PC-9 (cell line): ENCODE data around the gene PDE11A. TPM values are rescaled to one million over a fixed set of nuclear protein-coding genes. Genes with fewer than 3 reads are reported as not detected.
"Not testable (repeated sequence)": the region's sequence is repeated elsewhere in the genome, so short reads cannot be mapped to it uniquely, and the experiment has no call there.

ENCODE experiments used
- BruUV-seq: library from RNA; stranded (reverse); fragments of 400-500 nt; replicated peaks from 2 replicates; lab custom pipeline; 2021; lab: Mats Ljungman, UMichigan
- CTCF ChIA-PET: fragments of 300-600 bp; sonication (Branson Sonifier 250); formaldehyde crosslinking; loops from one replicate; lab custom pipeline; 2022; ENCODE audit warnings: antibody characterized with exemption; lab: Charles Lee
- POLR2A ChIA-PET: fragments of 300-600 bp; sonication (Branson Sonifier 250); formaldehyde crosslinking; loops from one replicate; lab custom pipeline; 2022; ENCODE audit warnings: antibody characterized with exemption; ENCODE audit not compliant: unreplicated experiment; lab: Charles Lee
- DNase-seq, 2 experiments: peaks; one replicate each; pipeline versions ENCODE4 v3.0.0 to v3.0.0-alpha.2; 2015 to 2022; ENCODE audit warnings: mixed read lengths in 1 of 2
- H2AFZ ChIP-seq: fragments of 200-600 bp; sonication (generic); 2 replicates; pipeline ENCODE4 v1.8.1; 2017; ENCODE audit warnings: antibody characterized with exemption
- H3F3A ChIP-seq: fragments of 200-600 bp; sonication (generic); 2 replicates; pipeline ENCODE4 v1.8.1; 2017; ENCODE audit warnings: antibody characterized with exemption, mild to moderate bottlenecking, low read depth; ENCODE audit not compliant: insufficient read depth
- H3K27ac ChIP-seq: fragments of 200-600 bp; sonication (generic); 2 replicates; pipeline ENCODE4 v1.6.1; 2016; ENCODE audit warnings: mixed run types
- H3K27me3 ChIP-seq: fragments of 200-600 bp; sonication (generic); 2 replicates; pipeline ENCODE4 v1.6.1; 2016; ENCODE audit warnings: low read depth, mixed run types; ENCODE audit not compliant: insufficient read depth
- H3K36me3 ChIP-seq: fragments of 200-600 bp; sonication (generic); 2 replicates; pipeline ENCODE4 v1.6.1; 2016; ENCODE audit warnings: low read depth, mixed run types
- H3K4me1 ChIP-seq: fragments of 200-600 bp; sonication (generic); replicated peaks from 2 replicates; pipeline ENCODE4 v1.6.1; 2016; ENCODE audit warnings: mixed run types; ENCODE audit not compliant: insufficient read depth
- H3K4me2 ChIP-seq: fragments of 200-600 bp; sonication (generic); 2 replicates; pipeline ENCODE4 v1.6.1; 2017; ENCODE audit warnings: mixed run types
- H3K4me3 ChIP-seq: fragments of 200-600 bp; sonication (generic); 2 replicates; pipeline ENCODE4 v1.6.1; 2016; ENCODE audit warnings: mixed run types
- H3K79me2 ChIP-seq: fragments of 200-600 bp; sonication (generic); 2 replicates; pipeline ENCODE4 v1.6.1; 2017; ENCODE audit warnings: low read depth, mixed run types
- H3K9me2 ChIP-seq: fragments of 200-600 bp; sonication (generic); 2 replicates; pipeline ENCODE4 v1.8.1; 2017; ENCODE audit warnings: mild to moderate bottlenecking; ENCODE audit not compliant: insufficient read depth
- H3K9me3 ChIP-seq: fragments of 200-600 bp; sonication (generic); 2 replicates; pipeline ENCODE4 v1.8.1; 2016; ENCODE audit warnings: low read depth; ENCODE audit not compliant: insufficient read depth
- H4K20me1 ChIP-seq: fragments of 200-600 bp; sonication (generic); 2 replicates; pipeline ENCODE4 v1.8.1; 2017; ENCODE audit not compliant: insufficient read depth
- CTCF ChIP-seq: fragments of 200-600 bp; sonication (generic); conservative IDR thresholded peaks from 2 replicates; pipeline ENCODE4 v1.6.1; 2017; ENCODE audit warnings: mixed run types, antibody characterized with exemption, mild to moderate bottlenecking, moderate library complexity
- EZH2 ChIP-seq: fragments of 200-600 bp; sonication (generic); IDR thresholded peaks from 2 replicates; pipeline ENCODE4 v1.8.0; 2017; ENCODE audit warnings: antibody characterized with exemption, low read depth
- intact Hi-C: fragments of 100-400 bp; cut with micrococcal nuclease; formaldehyde crosslinking; loops from one replicate; pipeline ENCODE4 v1.10.0; 2022; ENCODE audit not compliant: unreplicated experiment
- total RNA-seq: library from RNA; stranded (reverse); gene quantifications from 2 replicates; pipeline ENCODE4 v1.2.3, GENCODE V29; 2021

The PDE11A gene
- total RNA-seq, 1 experiment from 2014 or later = 1.4 TPM

DNA sequence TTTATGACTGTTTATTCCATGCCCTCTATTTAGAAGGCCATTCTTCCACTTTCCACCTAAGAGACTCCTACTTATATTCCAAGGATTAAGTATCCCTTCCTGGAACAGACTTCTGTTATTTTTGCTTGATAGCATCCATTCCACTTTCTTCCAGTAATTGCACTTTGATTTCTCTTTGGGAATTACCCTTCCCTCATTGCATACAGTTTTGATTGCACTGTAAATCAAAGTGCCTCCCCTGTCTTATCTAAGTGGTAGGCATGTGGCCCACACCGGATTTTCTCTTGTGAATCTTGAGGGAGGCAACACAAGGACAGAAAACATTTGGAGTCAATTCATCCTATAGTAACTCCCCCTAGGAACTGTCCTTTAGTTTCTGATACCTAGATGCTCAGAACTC is 120.4 kb downstream of the PDE11A start:
- Histone ChIP-seq H3F3A (no peaks in the 10 kb centered on the region), H3K36me3 (no peaks in the 10 kb centered on the region), H3K9me2 (no peaks in the 10 kb centered on the region), H2AFZ (no peak overlapping the region), H3K4me3 (no peak overlapping the region), H4K20me1 (no peaks in the 10 kb centered on the region), H3K9me3 (no peaks in the 10 kb centered on the region), H3K79me2 (no peaks in the 10 kb centered on the region), H3K4me2 (no peak overlapping the region), H3K27ac (no peak overlapping the region), H3K27me3 (no peaks in the 10 kb centered on the region), H3K4me1 (no peaks in the 10 kb centered on the region)
- ChIA-PET CTCF (no interaction called here), POLR2A (no interaction called here)
- no peak for DNase-seq
- no TSS peak for BruUV-seq
- TF ChIP-seq EZH2 (no peak), CTCF (no peak)
- intact Hi-C loops = no loop called here

DNA sequence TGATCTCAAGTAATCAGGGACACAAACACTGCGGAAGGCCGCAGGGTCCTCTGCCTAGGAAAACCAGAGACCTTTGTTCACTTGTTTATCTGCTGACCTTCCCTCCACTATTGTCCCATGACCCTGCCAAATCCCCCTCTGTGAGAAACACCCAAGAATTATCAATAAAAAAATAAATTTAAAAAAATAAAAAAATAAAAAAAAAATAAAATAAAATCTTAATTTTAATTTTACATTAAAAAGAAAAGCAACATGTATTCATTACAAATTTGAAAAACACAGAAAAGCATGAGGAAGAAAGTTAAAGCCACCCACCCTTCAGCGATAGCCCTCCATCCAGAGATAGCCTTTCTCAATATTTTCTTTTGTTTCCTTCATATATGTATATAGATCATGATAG is 125.0 kb downstream of the PDE11A start:
- H3K9me2 ChIP-seq, intact Hi-C loops, H3K4me2 ChIP-seq, BruUV-seq, H3K36me3 ChIP-seq, DNase-seq, H2AFZ ChIP-seq, H3K27me3 ChIP-seq, H3K4me3 ChIP-seq, H3K27ac ChIP-seq, H3K4me1 ChIP-seq, H3K79me2 ChIP-seq, H4K20me1 ChIP-seq, H3K9me3 ChIP-seq, POLR2A ChIA-PET, H3F3A ChIP-seq, CTCF ChIA-PET: not testable (repeated sequence)

- H2AFZ ChIP-seq, H3K36me3 ChIP-seq, intact Hi-C loops, H4K20me1 ChIP-seq, H3K4me2 ChIP-seq, H3K4me1 ChIP-seq, H3F3A ChIP-seq, BruUV-seq, POLR2A ChIA-PET, H3K4me3 ChIP-seq, H3K9me2 ChIP-seq, H3K9me3 ChIP-seq, H3K79me2 ChIP-seq, H3K27me3 ChIP-seq, H3K27ac ChIP-seq, DNase-seq, CTCF ChIA-PET: not testable (repeated sequence)
Measured at GRCh38 chr2:177944530-177944929, 128.0 kb downstream of the PDE11A start.

DNA sequence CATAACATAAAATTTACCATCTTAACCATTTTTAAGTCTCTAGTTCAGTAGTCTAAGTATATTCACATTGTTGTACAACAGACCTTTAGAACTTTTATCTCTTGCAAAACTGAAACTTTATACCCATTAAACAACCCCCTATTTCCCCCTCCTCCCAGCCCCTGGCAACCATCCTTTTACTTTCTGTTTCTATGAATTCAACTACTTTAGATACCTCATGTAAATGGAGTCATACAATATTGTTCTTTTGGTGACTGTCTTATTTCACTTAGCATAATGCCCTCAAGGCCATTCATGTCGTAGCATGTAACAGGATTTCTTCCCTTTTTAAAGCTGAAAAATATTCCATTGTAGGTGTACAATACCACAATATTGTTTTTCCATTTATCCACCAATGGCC is 129.8 kb downstream of the PDE11A start:
- H3F3A ChIP-seq = no peaks in the 10 kb centered on the region
- no peak for DNase-seq
- intact Hi-C loops = no loop called here
- no peaks in the 10 kb centered on the region for H3K36me3 ChIP-seq
- H3K4me3 ChIP-seq = no peak overlapping the region
- no peaks in the 10 kb centered on the region for H3K9me3 ChIP-seq
- no peaks in the 10 kb centered on the region for H3K79me2 ChIP-seq
- ChIA-PET POLR2A (interaction anchor here (0.6 kb wide), 1 partner anchor 160 kb away, joined by 5 read pairs; no protein-coding TSS in a partner anchor), CTCF (no interaction called here)
- no peak overlapping the region for H2AFZ ChIP-seq
- no peaks in the 10 kb centered on the region for H3K4me1 ChIP-seq
- no TSS peak for BruUV-seq
- no peak overlapping the region for H3K4me2 ChIP-seq
- H3K27me3 ChIP-seq = no peaks in the 10 kb centered on the region
- no peaks in the 10 kb centered on the region for H4K20me1 ChIP-seq
- no peak overlapping the region for H3K27ac ChIP-seq
- no peaks in the 10 kb centered on the region for H3K9me2 ChIP-seq
- TF ChIP-seq EZH2 = no peak
- no peak for TF ChIP-seq CTCF
